ENCODE data around the gene SLC16A3. TPM values are rescaled to one million over a fixed set of nuclear protein-coding genes. Genes with fewer than 3 reads are reported as not detected.
A peak's percentile ranks its signal among the peaks of the same experiment; 100 is the strongest.

The SLC16A3 gene
- total and polyA plus RNA-seq, 2 donors (not counting 1 experiment from before 2014, with no cell fraction given), result 14.9 to 65.7 TPM

DNA sequence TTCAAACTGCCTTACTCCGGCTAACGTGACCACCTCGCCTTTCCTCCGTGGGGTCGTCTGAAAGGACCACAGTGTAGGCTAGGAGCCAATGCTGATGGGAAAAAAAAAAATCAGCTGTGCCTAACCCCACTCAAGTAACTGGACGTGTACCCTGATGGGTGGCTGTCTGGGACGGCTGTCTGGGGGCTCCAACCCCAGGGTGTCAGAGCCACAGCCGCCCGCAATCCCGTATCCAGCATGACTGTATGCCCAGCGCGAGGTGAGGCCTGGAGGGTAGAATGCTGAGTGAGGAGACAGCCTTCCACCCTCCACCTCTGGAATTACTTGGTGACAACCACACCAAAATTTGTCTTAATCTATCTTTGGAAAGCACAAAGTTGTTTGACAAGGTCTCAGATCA lies 41.8 kb downstream of the SLC16A3 start:
- CTCF ChIA-PET, result interaction anchor here (3.1 kb wide), 1 partner anchor 29 kb away, joined by 14 read pairs; no protein-coding TSS in a partner anchor
- H3K4me3 ChIP-seq (ENCODE audit: control extremely low read depth in 1 of 5, extremely low read depth in 1 of 5, insufficient read depth in 1 of 5, low read depth in 2 of 5, low read length in 4 of 5), result no peak overlapping the region
- no peak for ATAC-seq (ENCODE audit: low read depth)

DNA sequence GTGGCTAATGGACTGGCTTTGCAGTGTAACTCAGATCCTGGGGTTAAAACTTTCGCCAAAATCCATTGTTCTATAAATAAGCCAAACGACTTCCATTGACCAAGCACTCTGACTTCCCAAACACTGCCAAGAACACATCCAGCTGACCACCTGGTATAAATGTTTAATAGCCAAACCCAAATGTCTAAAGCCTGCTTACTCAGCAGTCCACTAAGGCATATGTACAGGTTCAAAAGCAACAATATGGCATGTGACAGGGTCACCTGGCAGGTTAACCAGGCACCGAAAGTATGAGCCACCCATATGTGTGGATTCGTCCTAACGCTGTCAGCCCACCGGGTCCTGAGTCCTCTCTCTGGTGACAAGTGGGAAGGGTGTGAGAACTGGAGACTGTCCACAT lies 42.6 kb downstream of the SLC16A3 start:
- H3K4me3 ChIP-seq (ENCODE audit: control extremely low read depth in 1 of 5, extremely low read depth in 1 of 5, insufficient read depth in 1 of 5, low read depth in 2 of 5, low read length in 4 of 5), result no peak overlapping the region
- Mint-ChIP-seq H3K27me3 (no peaks in the 10 kb centered on the region), H3K4me1 (peaks cover 58% of the 10 kb centered on the region), H3K27ac (peak overlapping the region; percentile 41), H3K9me3 (ENCODE audit: insufficient read depth) (no peaks in the 10 kb centered on the region), H3K4me3 (peak overlapping the region; percentile 86)
- peaks cover 3 to 51% of the 10 kb centered on the region in 2 experiments for H3K36me3 ChIP-seq (replicated peaks in 1 of 2; ENCODE audit: control extremely low read depth in 1 of 2, control insufficient read depth in 1 of 2, extremely low read depth in 1 of 2, insufficient read depth in 2 of 2, low read length in 1 of 2)
- H3K27me3 ChIP-seq (replicated peaks in 1 of 4; ENCODE audit: control extremely low read depth in 1 of 4, control insufficient read depth in 3 of 4, insufficient read depth in 4 of 4, low read length in 3 of 4), result peaks cover 0 to 5% (median 0%) of the 10 kb centered on the region in 4 experiments
- peaks cover 30 to 59% of the 10 kb centered on the region in 2 donors for H3K4me1 ChIP-seq (ENCODE audit: control insufficient read depth in 2 of 2, insufficient read depth in 2 of 2, low read length in 2 of 2)
- TF ChIP-seq, protein P1, sequence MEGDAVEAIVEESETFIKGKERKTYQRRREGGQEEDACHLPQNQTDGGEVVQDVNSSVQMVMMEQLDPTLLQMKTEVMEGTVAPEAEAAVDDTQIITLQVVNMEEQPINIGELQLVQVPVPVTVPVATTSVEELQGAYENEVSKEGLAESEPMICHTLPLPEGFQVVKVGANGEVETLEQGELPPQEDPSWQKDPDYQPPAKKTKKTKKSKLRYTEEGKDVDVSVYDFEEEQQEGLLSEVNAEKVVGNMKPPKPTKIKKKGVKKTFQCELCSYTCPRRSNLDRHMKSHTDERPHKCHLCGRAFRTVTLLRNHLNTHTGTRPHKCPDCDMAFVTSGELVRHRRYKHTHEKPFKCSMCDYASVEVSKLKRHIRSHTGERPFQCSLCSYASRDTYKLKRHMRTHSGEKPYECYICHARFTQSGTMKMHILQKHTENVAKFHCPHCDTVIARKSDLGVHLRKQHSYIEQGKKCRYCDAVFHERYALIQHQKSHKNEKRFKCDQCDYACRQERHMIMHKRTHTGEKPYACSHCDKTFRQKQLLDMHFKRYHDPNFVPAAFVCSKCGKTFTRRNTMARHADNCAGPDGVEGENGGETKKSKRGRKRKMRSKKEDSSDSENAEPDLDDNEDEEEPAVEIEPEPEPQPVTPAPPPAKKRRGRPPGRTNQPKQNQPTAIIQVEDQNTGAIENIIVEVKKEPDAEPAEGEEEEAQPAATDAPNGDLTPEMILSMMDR (IDR thresholded peaks at IDR 0.05), result no peak
- no peak for TF ChIP-seq EZH2 (IDR thresholded peaks at IDR 0.05; ENCODE audit: borderline replicate concordance, insufficient read depth, low read depth, low read length, poor library complexity, severe bottlenecking)
- DNase-seq, result no peak
- intact Hi-C loops (cut with micrococcal nuclease), result no loop called here
- H3K9ac ChIP-seq (ENCODE audit: low read length), result no peak overlapping the region
- peaks cover 70% of the 10 kb centered on the region for H4K20me1 ChIP-seq (ENCODE audit: control insufficient read depth, insufficient read depth, low read length, poor library complexity, severe bottlenecking)
- H3K4me2 ChIP-seq (replicated peaks; ENCODE audit: low read depth, low read length, poor library complexity, severe bottlenecking), result peak overlapping the region; percentile 86
- ChIA-PET POLR2A (no interaction called here), CTCF (interaction anchor here (3.1 kb wide), 1 partner anchor 28 kb away, joined by 14 read pairs; no protein-coding TSS in a partner anchor)
- peaks cover 86% of the 10 kb centered on the region for H3K79me2 ChIP-seq (ENCODE audit: control insufficient read depth, insufficient read depth, low read length)
- H3K27ac ChIP-seq (ENCODE audit: low read length in 2 of 2), result peak overlapping the region in 1 of 2 donors; percentile 67
- no peak overlapping the region for H2AFZ ChIP-seq (ENCODE audit: insufficient read depth, low read depth, low read length, poor library complexity, severe bottlenecking)
- ATAC-seq (ENCODE audit: low read depth), result no peak
- 95% methylated on average over 6 of the region's 6 CpGs for WGBS (ENCODE audit: insufficient coverage)
- no peaks in the 10 kb centered on the region for H3K9me3 ChIP-seq (ENCODE audit: control extremely low read depth in 1 of 3, control insufficient read depth in 2 of 3, insufficient read depth in 1 of 3, low read length in 2 of 3)

More for the DNA sequence above, 41.8 kb downstream of the SLC16A3 start:
- Histone ChIP-seq H3K4me1 (ENCODE audit: control insufficient read depth in 2 of 2, insufficient read depth in 2 of 2, low read length in 2 of 2) (peaks cover 30 to 59% of the 10 kb centered on the region in 2 donors), H3K36me3 (replicated peaks in 1 of 2; ENCODE audit: control extremely low read depth in 1 of 2, control insufficient read depth in 1 of 2, extremely low read depth in 1 of 2, insufficient read depth in 2 of 2, low read length in 1 of 2) (peaks cover 3 to 59% of the 10 kb centered on the region in 2 experiments), H4K20me1 (ENCODE audit: control insufficient read depth, insufficient read depth, low read length, poor library complexity, severe bottlenecking) (peaks cover 78% of the 10 kb centered on the region), H2AFZ (ENCODE audit: insufficient read depth, low read depth, low read length, poor library complexity, severe bottlenecking) (no peak overlapping the region), H3K9me3 (ENCODE audit: control extremely low read depth in 1 of 3, control insufficient read depth in 2 of 3, insufficient read depth in 1 of 3, low read length in 2 of 3) (no peaks in the 10 kb centered on the region), H3K27me3 (replicated peaks in 1 of 4; ENCODE audit: control extremely low read depth in 1 of 4, control insufficient read depth in 3 of 4, insufficient read depth in 4 of 4, low read length in 3 of 4) (peaks cover 0 to 5% (median 0%) of the 10 kb centered on the region in 4 experiments), H3K79me2 (ENCODE audit: control insufficient read depth, insufficient read depth, low read length) (peaks cover 94% of the 10 kb centered on the region), H3K4me2 (replicated peaks; ENCODE audit: low read depth, low read length, poor library complexity, severe bottlenecking) (no peak overlapping the region), H3K9ac (ENCODE audit: low read length) (no peak overlapping the region), H3K27ac (ENCODE audit: low read length in 2 of 2) (peak overlapping the region in 1 of 2 donors; percentile 67)
- peak overlapping the region; percentile 73 for H3K27ac Mint-ChIP-seq
- no peaks in the 10 kb centered on the region for H3K9me3 Mint-ChIP-seq (ENCODE audit: insufficient read depth)
- no peak for TF ChIP-seq EZH2 (IDR thresholded peaks at IDR 0.05; ENCODE audit: borderline replicate concordance, insufficient read depth, low read depth, low read length, poor library complexity, severe bottlenecking)
- TF ChIP-seq, protein P1 (IDR thresholded peaks at IDR 0.05), result no peak
- POLR2A ChIA-PET, result interaction anchor here (1.0 kb wide), 1 partner anchor 164 kb away, joined by 3 read pairs; no protein-coding TSS in a partner anchor
- intact Hi-C loops (cut with micrococcal nuclease), result no loop called here
- peak overlapping the region; percentile 66 for H3K4me3 Mint-ChIP-seq
- peaks cover 65% of the 10 kb centered on the region for H3K4me1 Mint-ChIP-seq
- WGBS (ENCODE audit: insufficient coverage), result 100% methylated on average over 6 of the region's 12 CpGs
- no peak for DNase-seq
- no peaks in the 10 kb centered on the region for H3K27me3 Mint-ChIP-seq

Data from B cell (primary cell).